Esophagus muscularis mucosa (tissue), 3 donors: ENCODE results near the gene SHKBP1.

Experiments
- CTCF ChIP-seq, 3 experiments: fragments of 200-600 bp in 2 of 3; fragments of 450-650 bp in 1 of 3; sonication (generic) in 2 of 3; IDR thresholded peaks; one replicate each; pipeline ENCODE4 v1.5.1; 2017 to 2019; ENCODE audit warnings: antibody characterized with exemption in 3 of 3, mild to moderate bottlenecking in 2 of 3, moderate library complexity in 1 of 3
- EP300 ChIP-seq: sonication (generic); formaldehyde crosslinking; IDR thresholded peaks from one replicate; pipeline ENCODE4 v1.6.1; 2017; ENCODE audit warnings: antibody characterized with exemption

DNA sequence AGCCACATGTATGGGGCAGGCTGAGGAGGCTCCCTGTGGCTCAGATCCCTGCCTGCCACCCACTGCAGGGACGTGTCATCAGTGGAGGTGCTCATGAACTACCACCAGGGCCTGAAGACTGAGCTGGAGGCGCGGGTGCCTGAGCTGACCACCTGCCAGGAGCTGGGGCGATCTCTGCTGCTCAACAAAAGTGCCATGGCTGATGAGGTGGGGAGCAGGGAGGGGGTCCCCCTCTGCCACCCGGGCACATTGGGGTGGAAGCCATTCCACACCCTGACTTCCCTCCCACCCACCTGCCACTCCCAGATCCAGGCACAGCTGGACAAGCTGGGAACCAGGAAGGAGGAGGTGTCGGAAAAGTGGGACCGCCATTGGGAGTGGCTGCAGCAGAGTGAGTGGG is 11.3 kb upstream of the SHKBP1 start:
- no peak for TF ChIP-seq EP300
- TF ChIP-seq CTCF (IDR thresholded peaks at IDR 0.05): no peak
